ENCODE data around the gene SORL1.
"Not testable (repeated sequence)": the region's sequence is repeated elsewhere in the genome, so short reads cannot be mapped to it uniquely, and the experiment has no call there.

Gene SORL1

DNA sequence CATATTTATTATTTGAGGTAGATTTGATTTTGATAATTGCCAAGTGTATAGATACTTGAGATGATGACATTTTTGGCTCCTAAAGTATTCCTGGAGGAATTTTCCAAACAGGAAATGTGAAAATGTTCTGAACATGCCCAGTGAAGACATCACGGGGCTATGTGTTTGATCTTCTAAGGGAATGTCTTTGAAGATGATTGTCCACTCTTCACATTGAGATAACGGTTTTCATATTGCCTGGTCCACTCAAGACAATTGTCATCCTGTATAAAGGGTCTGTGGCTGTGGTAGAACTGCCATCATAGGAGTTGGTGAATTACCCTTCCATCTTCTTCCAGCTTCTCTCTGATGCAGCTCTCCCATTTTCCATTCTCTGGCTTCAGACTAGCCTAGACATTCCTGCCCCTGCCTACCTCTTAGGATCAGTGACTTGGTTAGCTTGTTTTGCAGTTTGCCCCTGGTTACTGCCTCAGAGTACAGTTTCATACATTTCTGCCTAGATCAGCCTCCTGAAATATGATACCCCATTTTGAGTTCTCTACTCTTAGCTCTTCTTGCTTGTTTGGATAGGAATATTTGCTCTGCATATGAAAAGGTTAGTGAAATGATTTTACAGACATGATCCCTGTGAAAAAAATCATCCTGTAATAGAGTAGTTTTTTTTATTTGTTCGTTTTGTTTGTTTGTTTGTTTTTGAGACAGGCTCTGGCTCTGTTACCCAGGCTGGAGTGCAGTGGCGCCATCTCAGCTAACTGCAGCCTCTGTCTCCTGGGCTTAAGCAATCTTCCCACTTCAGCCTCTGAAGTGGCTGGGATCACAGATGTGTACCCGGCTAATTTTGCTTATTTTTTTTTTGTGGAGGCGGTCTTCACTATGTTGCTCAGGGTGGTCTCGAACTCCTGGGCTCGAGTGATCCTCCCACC is 112.0 kb downstream of the SORL1 start:
- no peak for DNase-seq (ENCODE audit: low read depth in 2 of 2)

DNA sequence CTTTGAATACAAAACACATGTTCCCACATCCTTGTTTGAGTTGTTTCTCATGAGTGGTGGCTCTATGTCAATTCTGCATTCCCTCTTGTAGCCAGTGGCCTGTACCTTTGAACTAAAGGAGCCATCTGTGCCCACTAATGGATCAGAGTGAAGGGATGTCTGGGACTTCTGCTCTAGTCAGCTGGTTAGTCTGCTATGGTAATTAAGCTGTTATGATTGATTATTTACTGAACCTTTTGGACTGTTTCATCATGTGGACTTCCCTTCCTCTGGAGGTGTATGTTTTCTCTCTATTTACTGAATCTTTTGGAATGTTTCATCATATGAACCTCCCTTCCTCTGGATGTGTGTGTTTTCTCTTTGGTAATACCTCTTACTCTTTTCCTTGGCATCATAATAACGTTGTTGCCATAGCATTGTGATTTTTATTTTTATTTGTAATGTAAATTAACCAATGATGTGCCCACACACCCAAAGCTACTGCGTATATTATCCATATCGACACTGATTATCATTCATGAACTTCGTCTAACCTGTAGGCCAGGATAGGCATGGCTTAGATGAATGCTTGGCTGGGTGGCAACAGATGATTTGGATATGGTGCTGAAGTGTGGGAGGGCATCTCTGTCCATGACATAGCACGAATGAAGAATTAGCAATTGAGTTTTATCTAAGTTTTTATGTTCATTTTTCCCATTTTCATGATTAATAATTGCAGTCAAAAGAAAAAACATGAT is 113.0 kb downstream of the SORL1 start:
- no peak for DNase-seq (ENCODE audit: low read depth in 2 of 2)

DNA sequence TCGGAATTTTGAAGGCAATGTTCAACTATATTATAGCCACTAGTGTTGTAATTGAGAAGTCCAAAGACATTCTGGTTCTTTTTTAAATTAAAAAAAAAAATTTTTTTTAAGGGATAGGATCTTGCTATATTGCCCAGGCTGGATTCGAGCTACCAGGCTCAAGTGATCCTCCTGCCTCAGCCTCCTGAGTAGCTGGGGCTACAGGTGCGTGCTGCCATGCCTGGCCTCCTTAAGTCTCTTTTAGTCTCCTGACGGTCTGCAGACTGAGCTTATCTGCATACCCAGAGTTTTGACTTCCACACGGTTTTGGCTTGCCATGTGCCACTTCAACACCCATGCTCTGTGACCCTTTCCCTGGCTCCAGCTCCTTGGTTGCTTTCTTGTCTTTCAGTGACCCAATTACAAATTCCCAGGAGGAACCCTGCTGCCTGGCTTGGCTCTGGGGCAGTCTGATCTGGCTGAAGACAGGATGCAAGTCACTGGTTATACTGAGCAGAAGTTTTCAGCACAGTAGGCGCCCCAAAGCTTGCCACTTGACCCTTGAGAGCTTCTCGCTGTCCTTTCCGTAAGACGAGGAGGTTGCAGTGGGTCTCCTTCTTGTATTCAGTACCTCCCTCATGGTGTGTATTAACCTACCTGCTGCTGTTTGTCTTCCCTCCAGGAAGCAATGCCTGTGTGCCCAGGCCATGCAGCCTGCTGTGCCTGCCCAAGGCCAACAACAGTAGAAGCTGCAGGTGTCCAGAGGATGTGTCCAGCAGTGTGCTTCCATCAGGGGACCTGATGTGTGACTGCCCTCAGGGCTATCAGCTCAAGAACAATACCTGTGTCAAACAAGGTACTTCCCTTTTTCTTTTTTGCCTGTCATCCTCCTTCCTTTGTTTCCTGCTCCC is 114.4 kb downstream of the SORL1 start:
- DNase-seq (ENCODE audit: low read depth in 2 of 2) = no peak

DNA sequence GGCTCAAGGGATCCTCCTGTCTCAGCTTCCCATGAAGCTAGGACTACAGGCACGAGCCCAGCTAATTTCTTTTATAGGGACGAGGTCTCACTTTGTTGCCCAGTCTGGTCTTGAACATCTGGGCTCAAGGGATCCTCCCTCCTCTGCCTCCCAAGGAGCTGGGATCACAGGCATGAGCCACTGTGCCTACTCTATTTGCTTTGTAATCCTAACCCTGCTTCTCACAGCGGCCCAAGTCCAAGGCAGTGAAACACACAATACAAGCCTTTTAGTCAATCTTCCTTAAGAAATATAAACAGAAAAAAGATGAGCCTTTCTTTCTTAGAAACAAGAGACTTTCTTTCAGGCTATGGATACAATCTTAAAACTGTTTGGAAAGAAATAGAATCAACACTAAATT is 115.9 kb downstream of the SORL1 start:
- DNase-seq (ENCODE audit: low read depth in 2 of 2) = no peak

DNA sequence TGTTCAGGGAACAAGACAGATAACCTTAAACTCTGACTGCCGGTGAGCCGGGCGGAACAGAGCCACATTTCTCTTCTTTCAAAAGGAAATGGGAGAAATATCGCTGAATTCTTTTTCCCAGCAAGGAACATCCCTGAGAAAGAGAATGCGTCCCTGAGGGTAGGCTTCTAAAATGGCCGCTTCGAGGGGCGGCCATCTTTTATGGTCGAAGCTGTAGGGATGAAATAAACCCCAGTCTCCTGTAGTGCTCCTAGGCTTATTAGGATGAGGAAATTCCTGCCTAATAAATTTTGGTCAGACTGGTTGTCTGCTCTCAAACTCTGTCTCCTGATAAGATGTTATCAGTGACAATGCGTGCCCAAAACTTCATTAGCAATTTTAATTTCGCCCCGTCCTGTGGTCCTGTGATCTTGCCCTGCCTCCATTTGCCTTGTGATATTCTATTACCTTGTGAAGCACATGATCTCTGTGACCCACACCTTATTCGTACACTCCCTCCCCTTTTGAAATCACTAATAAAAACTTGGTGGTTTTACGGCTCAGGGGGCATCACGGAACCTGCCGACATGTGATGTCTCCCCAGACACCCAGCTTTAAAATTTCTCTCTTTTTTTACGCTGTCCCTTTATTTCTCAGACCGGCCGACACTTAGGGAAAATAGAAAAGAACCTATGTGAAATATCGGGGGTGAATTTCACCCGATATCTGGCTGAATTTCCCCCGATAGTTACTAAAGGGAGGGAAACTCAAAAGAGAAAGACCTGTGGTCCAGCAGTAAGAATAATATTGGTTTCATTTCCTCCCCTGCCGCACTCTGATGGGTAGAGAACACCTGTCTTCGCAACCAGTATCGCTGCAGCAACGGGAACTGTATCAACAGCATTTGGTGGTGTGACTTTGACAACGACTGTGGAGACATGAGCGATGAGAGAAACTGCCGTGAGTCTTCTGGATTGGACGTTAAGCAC is 117.5 kb downstream of the SORL1 start:
- not testable (repeated sequence) for DNase-seq (ENCODE audit: low read depth in 2 of 2)

DNA sequence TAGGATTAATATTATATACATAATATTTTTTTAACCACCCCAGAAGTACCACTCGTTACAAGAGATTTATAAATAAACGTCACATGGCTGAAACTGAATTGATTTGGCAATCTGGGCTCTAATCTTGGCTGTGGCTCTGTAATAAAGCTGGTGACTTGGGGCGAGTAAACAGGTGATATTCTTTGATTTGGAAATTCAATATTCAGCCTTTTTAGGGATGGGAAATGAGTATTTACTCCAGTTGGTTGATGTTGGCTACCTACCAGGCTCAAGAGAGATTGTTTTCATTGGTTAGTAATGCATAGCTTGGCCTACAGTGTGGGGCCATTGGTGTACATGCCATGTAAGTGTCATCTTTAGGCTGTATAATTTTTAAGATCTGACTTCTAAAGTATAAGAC is 118.3 kb downstream of the SORL1 start:
- DNase-seq (ENCODE audit: low read depth in 2 of 2) = no peak

DNA sequence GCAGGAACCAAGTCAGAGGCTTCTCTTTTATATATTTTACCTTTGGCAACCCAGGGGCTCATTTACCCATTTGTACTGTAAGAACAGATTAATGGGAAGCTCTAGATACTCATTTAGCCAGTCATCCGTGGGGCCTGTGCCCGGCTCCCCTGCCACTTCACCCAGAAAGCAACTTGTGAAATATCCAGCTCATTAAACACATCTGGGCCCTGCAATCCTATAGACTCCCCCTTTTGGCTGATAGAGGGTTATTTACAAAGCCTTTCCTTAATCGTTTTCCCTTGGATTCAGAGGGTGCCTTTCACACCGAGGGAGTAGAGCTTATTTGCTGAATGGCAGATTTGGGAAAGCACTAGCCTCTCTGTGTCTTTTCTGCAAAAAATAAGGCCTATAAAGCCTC is 119.4 kb downstream of the SORL1 start:
- no peak for DNase-seq (ENCODE audit: low read depth in 2 of 2)

DNA sequence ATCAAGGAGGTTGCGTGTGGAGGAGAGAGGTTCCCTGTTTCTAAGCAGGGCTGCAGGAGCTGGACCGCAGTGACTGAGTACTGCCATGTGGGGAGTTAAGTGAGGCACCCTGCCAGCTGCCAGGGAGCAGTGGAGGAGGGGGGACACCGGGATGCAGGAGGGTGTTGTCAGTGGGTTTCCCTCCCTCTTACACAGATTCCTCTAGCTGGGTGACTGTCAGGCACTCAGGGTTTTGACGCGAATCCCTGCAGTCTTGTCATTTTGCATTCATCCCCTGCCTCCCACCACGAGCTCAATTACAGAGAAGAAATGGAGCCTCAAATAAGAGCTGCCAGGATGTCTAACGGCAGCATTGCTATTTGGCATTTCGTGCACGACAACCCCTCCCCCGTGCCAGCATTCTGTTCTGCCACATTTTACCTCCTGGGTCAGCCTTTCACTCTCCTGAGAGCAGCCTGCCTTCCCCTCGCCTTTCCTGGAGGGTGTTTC is 120.5 kb downstream of the SORL1 start:
- no peak for DNase-seq (ENCODE audit: low read depth in 2 of 2)

DNA sequence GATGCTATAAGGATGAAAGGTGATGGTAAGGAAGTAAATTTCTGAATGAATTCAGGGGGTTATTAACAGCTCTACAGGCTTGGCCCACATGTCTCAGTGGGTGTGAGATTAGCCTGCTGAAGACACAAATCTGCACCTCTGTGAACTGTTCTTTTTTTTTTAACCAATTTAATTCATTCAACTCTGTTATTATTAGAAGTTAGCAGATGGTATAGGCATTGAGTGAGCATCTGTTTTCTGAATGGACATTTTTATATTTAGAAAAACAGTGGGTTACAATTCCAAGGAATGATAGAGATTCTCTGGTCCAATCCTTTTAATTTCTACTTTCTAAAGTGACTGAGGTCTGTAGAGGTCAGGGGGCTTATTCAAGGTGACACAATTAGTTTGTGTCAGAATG is 122.7 kb downstream of the SORL1 start:
- no peak for DNase-seq (ENCODE audit: low read depth in 2 of 2)

DNA sequence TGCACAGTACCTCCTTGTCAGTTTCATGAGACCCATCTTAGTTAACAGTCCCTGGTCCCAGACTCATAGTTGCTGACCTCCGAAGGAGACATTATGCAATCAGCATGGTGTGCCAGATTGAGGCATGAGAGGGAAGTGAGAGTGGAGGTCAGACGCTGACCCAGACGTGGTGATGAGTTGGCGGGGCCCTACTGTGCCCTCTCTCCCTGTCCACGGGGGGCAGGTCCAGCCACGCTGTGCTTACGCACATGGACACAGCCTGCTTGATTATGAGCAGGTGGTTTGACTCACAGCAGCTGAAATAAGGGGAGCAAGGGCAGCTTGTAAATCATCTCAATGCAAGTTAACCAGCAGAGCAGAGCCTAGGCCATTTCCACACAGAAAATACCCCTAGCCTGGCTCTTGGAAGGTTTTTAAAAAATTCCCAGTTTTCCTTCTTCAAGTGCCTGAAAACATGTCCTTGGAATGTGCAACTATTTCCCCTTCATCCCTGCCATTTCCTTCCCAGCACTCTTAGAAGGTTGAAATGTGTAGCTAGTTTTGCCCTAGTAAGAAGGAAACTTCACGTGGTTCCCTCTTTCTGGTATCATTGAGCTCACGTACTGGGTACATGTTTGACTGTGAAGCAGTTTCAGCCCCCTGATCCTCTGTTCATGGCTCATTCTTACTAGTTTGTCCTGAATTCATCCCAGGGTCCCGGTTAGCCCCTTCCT is 123.3 kb downstream of the SORL1 start:
- no peak for DNase-seq (ENCODE audit: low read depth in 2 of 2)

DNA sequence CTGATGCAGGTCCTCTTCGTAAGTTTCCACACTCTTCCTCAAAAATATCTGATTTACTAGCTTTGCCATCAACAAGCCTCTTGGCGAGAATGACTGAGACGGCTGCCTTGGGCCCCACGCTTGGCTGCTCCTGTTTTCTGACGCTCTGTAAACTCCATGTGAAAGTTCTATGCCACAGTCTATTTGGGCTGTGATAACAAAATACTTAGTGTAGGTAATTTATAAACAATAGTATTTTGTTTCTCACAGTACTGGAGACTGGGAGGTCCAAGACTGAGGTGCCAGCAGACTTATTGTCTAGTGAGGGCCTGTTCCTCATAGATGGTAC is 123.8 kb downstream of the SORL1 start:
- no peak for DNase-seq (ENCODE audit: low read depth in 2 of 2)

DNA sequence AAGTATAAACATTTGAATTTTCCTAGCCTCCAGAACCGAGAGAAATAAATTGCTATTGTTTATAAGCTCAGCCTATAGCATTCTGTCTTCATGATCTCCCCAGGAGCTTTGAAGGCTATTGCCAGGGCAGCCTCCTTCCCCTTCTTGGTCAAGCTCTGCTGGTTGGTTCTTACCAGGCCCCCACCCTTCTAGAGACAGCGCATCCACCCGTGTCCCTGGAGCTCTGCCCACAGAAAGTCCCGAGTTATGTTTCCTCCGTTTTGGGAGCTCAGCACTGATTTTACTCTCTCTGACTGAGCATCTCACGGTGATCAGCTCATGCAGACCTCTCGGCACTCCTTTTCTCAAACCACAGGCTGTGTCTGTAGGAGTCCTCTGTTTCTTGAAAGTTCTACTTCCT is 124.4 kb downstream of the SORL1 start:
- no peak for DNase-seq (ENCODE audit: low read depth in 2 of 2)

DNA sequence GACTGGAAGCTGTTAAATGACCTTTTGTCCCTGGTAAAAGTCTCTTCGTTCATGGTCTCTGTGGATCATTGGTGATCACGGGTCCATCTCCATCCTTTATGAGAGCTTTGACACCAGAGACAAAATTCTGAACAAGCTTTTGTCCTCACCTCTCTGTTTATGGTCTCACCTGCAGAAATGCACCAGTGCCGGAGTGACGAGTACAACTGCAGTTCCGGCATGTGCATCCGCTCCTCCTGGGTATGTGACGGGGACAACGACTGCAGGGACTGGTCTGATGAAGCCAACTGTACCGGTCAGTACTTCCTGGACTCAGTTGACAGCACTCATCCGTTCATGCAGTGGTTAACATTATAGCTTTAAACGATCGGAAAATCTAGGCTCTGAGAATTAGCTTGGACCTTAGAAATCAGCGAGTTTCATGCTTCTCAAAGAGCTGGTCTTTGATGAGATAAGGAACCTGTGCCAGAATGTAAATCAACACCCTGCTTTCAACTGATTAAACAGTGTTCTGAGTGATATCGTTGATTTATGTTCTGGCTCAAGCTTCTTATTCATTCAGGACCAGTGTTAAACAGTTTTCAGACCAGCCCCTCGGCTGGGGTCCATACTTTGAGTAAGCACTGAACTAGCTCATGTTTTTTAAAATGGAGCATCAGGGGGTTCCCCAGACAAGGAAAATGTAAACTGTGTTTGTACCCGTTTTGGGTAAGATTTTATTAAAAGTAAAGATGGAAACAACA is 125.2 kb downstream of the SORL1 start:
- DNase-seq (ENCODE audit: low read depth in 2 of 2) = no peak

DNA sequence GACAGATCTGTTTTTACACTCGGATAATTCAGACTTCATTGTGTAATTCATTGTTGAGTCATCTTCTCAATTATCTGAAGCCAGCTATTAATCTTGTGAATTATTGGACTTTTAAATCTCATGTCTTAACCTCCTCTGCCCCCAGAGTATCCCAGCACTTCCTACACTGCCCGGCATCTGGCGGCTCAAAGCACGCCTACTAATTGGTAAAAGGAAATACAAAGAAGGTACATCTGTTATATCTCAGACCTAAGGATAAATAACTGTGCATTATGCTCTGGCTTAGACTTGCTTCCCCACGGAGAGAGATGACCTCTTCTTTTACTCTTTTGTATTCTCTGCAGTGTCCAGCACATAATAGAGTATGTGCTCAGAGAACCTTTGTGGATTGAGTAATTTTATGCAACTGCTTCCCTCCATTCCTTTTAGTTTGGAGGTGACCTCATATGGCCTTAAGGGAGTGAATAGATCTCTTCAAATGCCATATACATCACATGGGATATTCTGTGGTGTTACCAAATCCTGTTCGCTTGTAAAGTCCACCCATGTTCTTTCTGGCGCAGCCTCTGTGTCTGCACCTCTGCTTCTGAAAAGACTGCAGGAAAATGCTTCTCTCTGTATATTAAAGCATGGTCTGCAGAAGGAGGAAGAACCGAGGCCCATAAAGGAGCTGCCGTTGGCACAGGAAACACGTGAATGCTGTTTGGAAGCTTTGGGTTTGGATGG is 126.3 kb downstream of the SORL1 start:
- no peak for DNase-seq (ENCODE audit: low read depth in 2 of 2)

DNA sequence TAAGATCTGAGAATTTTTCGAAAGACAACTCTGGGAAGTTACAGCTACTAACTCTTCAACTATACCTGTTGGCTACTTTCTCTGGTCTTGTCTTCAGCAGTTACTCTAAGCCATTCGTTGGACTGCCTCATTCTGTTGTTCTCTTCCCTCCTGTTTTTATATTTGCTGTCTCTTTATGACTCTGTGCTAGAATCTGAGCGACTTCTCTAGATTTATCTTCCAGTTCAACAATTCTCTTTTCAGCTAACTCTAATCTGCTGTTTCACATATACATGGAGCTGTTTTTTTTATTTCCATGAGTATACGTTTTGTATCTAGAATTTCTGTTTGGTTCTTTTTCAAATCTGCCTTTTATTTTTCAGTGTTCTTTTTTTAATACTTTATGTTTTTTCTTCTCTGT is 128.0 kb downstream of the SORL1 start:
- no peak for DNase-seq (ENCODE audit: low read depth in 2 of 2)

DNA sequence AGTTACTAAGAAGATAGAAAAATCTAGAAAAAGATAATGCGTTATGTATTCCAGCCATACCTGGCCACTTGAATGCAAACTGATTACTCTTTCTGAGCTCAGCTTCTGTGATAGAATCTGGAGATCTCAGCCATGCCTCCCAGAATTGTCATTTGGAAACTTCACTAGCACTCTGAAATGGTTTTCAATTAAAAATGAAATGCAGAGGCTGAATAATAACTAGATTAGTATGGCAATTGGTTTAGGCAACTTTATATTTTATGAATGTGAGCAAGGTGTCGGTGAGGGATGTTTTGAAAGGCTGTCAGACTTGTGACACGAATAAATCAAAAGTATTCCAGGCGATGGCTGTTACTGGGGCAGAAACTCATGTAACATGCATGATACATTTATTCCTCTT is 129.5 kb downstream of the SORL1 start:
- DNase-seq (ENCODE audit: low read depth in 2 of 2) = no peak

DNA sequence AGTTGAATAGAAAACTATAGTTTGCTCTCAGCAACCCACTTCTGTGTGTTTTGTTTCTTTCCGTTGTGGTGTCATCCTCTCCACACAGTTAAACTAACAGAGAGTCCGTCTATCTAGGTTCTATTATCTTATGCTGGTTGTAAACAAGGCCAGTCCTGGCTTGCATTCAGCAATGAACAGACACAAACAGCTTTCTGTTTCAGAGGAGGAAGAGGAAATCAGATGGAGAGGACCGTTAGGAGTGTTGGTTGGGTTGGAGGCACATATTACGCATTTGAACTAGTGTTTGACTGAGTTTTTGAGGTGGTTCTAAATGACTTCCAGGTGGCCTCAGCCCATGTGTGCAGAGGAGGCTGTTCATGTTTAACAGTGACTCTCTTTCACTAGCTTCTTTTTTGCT is 130.2 kb downstream of the SORL1 start:
- no peak for DNase-seq (ENCODE audit: low read depth in 2 of 2)

DNA sequence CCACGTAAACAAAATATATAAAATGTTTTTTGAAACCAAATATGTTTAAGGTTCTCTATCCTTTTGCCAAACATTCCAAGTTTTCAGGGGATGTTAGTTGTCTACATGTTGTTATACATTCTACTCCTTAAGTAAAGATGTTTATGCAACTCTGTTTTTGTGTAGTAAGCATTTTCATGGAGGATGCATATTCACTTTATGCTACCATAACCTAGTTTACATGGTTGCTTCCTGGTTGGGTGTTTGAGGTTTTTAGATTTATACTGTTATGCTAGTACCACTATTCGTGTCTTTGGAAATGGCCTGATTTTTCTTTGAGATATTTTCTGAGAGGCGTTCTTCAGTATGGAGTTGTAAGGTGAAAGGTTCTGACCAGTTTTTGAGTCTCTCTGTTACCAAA is 131.7 kb downstream of the SORL1 start:
- no peak for DNase-seq (ENCODE audit: low read depth in 2 of 2)

DNA sequence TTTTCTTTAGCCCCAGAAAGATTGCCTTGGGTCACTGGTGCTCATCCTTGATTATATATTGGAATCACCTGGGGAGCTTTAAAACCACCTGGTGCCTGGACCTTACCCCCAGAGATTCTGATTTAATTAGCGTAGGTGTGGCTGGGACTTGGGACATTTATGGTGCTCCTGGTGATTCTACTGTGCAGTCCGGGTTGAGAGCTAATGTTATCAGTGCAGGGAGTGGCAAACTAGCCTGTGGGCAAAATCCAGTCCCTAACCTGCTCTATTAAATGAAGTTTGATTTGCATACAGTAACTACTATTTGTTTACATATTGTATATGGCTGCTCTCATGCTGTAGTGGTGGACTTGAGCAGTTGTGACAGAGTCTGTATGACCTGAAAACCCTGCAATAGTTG is 134.6 kb downstream of the SORL1 start:
- DNase-seq (ENCODE audit: low read depth in 2 of 2) = no peak

Measured in stimulated activated CD8-positive, alpha-beta memory T cell treated with anti-CD3 and anti-CD28 coated beads, Interleukin-15, amount 100 ng/mL, for 4 hours (primary cell).